B cell (primary cell): ENCODE measurements around the gene ENO4. TPM values are rescaled to one million over a fixed set of nuclear protein-coding genes. Genes with fewer than 3 reads are reported as not detected.

ENCODE experiments used
- ATAC-seq: fragments of 200-7000 bp; cut with Tn5 transposase; one replicate; pipeline ENCODE4 v1.10.0; 2021; ENCODE audit warnings: low read depth, mild to moderate bottlenecking, moderate number of reproducible peaks, moderate library complexity
- CTCF ChIA-PET: fragments of 350-600 bp; sonication (Branson Sonifier 250); formaldehyde crosslinking; loops from one replicate; lab custom pipeline; 2021; ENCODE audit warnings: antibody characterized with exemption, inconsistent platforms; lab: Charles Lee
- POLR2A ChIA-PET: fragments of 350-600 bp; sonication (Branson Sonifier 250); formaldehyde crosslinking; loops from one replicate; lab custom pipeline; 2021; ENCODE audit warnings: antibody characterized with exemption; lab: Charles Lee
- DNase-seq: peaks from one replicate; pipeline ENCODE4 v3.0.0; 2013
- H2AFZ ChIP-seq: 2 replicates; pipeline ENCODE4 v1.6.1; 2012; ENCODE audit warnings: mild to moderate bottlenecking, low read depth, low read length; ENCODE audit not compliant: insufficient read depth, poor library complexity, severe bottlenecking
- H3K27ac ChIP-seq, 2 donors: 1 replicate in 1 of 2; 2 replicates in 1 of 2; pipeline ENCODE4 v1.5.1; 2012 to 2013; ENCODE audit warnings: low read length in 2 of 2, mild to moderate bottlenecking in 2 of 2, moderate library complexity in 1 of 2
- H3K27me3 ChIP-seq, 4 experiments: fragments of 200-600 bp in 1 of 4; sonication (generic) in 1 of 4; replicated peaks in 1 of 4; 1 replicate in 2 of 4; 2 replicates in 2 of 4; pipeline versions ENCODE4 v1.6.1 to v1.7.0; 2013 to 2016; ENCODE audit warnings: low read length in 3 of 4, mild to moderate bottlenecking in 2 of 4, mixed read lengths in 1 of 4, moderate library complexity in 1 of 4; ENCODE audit not compliant: insufficient read depth in 4 of 4, control insufficient read depth in 3 of 4; ENCODE audit errors: control extremely low read depth in 1 of 4
- H3K36me3 ChIP-seq, 2 experiments: replicated peaks in 1 of 2; 1 replicate in 1 of 2; 2 replicates in 1 of 2; pipeline versions ENCODE4 v1.6.1 to v1.7.1; 2013; ENCODE audit warnings: low read length in 1 of 2; ENCODE audit not compliant: insufficient read depth in 2 of 2, control insufficient read depth in 1 of 2; ENCODE audit errors: control extremely low read depth in 1 of 2, extremely low read depth in 1 of 2
- H3K4me1 ChIP-seq, 2 donors: fragments of 200-600 bp in 1 of 2; sonication (generic) in 1 of 2; 1 replicate in 1 of 2; 2 replicates in 1 of 2; pipeline versions ENCODE4 v1.5.1 to v1.6.1; 2013 to 2017; ENCODE audit warnings: low read length in 2 of 2; ENCODE audit not compliant: control insufficient read depth in 2 of 2, insufficient read depth in 2 of 2
- H3K4me2 ChIP-seq: replicated peaks from 2 replicates; pipeline ENCODE3; 2012; ENCODE audit warnings: mild to moderate bottlenecking, low read depth, low read length; ENCODE audit not compliant: poor library complexity, severe bottlenecking
- H3K4me3 ChIP-seq, 5 experiments: fragments of 200-600 bp in 1 of 5; sonication (generic) in 1 of 5; 1 replicate in 3 of 5; 2 replicates in 2 of 5; pipeline versions ENCODE4 v1.5.1 to v1.7.0; 2011 to 2016; ENCODE audit warnings: low read length in 4 of 5, mild to moderate bottlenecking in 4 of 5, low read depth in 2 of 5, control low read depth in 1 of 5, moderate library complexity in 1 of 5; ENCODE audit not compliant: insufficient read depth in 1 of 5; ENCODE audit errors: control extremely low read depth in 1 of 5, extremely low read depth in 1 of 5
- H3K79me2 ChIP-seq: fragments of 200-600 bp; sonication (generic); one replicate; pipeline ENCODE4 v1.6.0; 2016; ENCODE audit warnings: low read length; ENCODE audit not compliant: control insufficient read depth, insufficient read depth
- H3K9ac ChIP-seq: fragments of 200-600 bp; sonication (generic); 2 replicates; pipeline ENCODE4 v1.6.1; 2017; ENCODE audit warnings: mild to moderate bottlenecking, low read length, moderate library complexity
- H3K9me3 ChIP-seq, 3 donors: one replicate each; pipeline versions ENCODE4 v1.6.1 to v1.7.1; 2013; ENCODE audit warnings: low read length in 2 of 3; ENCODE audit not compliant: control insufficient read depth in 2 of 3, insufficient read depth in 1 of 3; ENCODE audit errors: control extremely low read depth in 1 of 3
- H4K20me1 ChIP-seq: 2 replicates; pipeline ENCODE4 v1.6.0; 2012; ENCODE audit warnings: mild to moderate bottlenecking, low read length; ENCODE audit not compliant: insufficient read depth, control insufficient read depth, poor library complexity, severe bottlenecking
- H3K27ac Mint-ChIP-seq: one replicate; pipeline ENCODE4 v1.8.0; 2021; ENCODE audit warnings: mixed read lengths
- H3K27me3 Mint-ChIP-seq: one replicate; pipeline ENCODE4 v1.8.0; 2021; ENCODE audit warnings: mixed read lengths
- H3K4me1 Mint-ChIP-seq: one replicate; pipeline ENCODE4 v1.8.0; 2021; ENCODE audit warnings: mixed read lengths
- H3K4me3 Mint-ChIP-seq: one replicate; pipeline ENCODE4 v1.8.0; 2021; ENCODE audit warnings: mixed read lengths
- H3K9me3 Mint-ChIP-seq: one replicate; pipeline ENCODE4 v1.8.0; 2022; ENCODE audit warnings: mixed read lengths; ENCODE audit not compliant: insufficient read depth
- EZH2 ChIP-seq: IDR thresholded peaks from 2 replicates; pipeline ENCODE4 v1.6.1; 2012; ENCODE audit warnings: borderline replicate concordance, low read depth, mild to moderate bottlenecking, moderate library complexity, low read length; ENCODE audit not compliant: insufficient read depth, poor library complexity, severe bottlenecking
- WGBS: methylation state at CpG from one replicate; pipeline ENCODE4 v1.1.5; 2013; ENCODE audit warnings: missing lambda C conversion rate; ENCODE audit not compliant: insufficient coverage; 5-methylcytosine and 5-hydroxymethylcytosine counted together
- intact Hi-C: fragments of 100-400 bp; cut with micrococcal nuclease; formaldehyde crosslinking; loops from one replicate; pipeline ENCODE4 v1.10.0; 2022
- polyA plus RNA-seq: library from polyadenylated mRNA; depleted of rRNA; stranded (reverse); fragments of >200 nt; gene quantifications from 2 replicates; pipeline ENCODE4 v1.2.3, GENCODE V29; 2012
- total RNA-seq, 2 donors: library from RNA; stranded (reverse); fragments of 120-200 nt in 1 of 2; gene quantifications; 1 replicate in 1 of 2; 2 replicates in 1 of 2; pipeline versions ENCODE4 v1.2.3 to v1.2.4, GENCODE V29; 2013 to 2022
- TF ChIP-seq, protein P1 (sequence below): fragments of 200-600 bp; IDR thresholded peaks from one replicate; pipeline ENCODE4 v1.8.0; 2022; ENCODE audit warnings: antibody characterized with exemption, mild to moderate bottlenecking

The ENO4 gene
- total and polyA plus RNA-seq, 2 donors (not counting 1 experiment from before 2014, with no cell fraction given): 0.07 to 0.37 TPM

DNA sequence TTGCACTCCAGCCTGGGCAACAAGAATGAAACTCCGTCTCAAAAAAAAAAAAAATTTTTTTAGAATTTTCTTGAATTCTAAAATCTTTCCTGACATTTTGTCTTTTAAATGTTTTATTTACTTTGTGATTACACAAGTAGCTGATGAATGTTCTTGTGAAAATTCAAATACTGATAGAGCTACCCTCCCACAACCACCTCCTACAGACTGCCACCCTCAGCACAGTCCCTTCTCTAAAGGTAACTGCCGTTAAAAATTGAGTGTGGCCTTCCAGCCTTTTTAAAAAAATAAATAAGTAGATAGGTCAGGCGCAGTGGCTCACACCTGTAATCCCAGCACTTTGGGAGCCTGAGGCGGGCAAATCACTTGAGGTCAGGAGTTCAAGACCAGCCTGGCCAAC is 15.1 kb downstream of the ENO4 start:
- Histone ChIP-seq H3K79me2 (no peaks in the 10 kb centered on the region), H4K20me1 (no peaks in the 10 kb centered on the region), H3K4me1 (no peaks in the 10 kb centered on the region), H3K36me3 (no peaks in the 10 kb centered on the region), H3K9ac (no peak overlapping the region), H3K27ac (no peak overlapping the region), H3K27me3 (no peaks in the 10 kb centered on the region), H3K9me3 (peaks cover 0 to 2% (median 0%) of the 10 kb centered on the region in 3 donors), H3K4me3 (no peak overlapping the region), H3K4me2 (no peak overlapping the region), H2AFZ (no peak overlapping the region)
- Mint-ChIP-seq H3K9me3 (no peaks in the 10 kb centered on the region), H3K27me3 (peaks cover 8% of the 10 kb centered on the region), H3K4me1 (no peaks in the 10 kb centered on the region), H3K27ac (no peak overlapping the region), H3K4me3 (no peak overlapping the region)
- intact Hi-C loops: no loop called here
- WGBS: no CpG with 5 or more reads among the region's 4 CpGs
- TF ChIP-seq, protein P1, sequence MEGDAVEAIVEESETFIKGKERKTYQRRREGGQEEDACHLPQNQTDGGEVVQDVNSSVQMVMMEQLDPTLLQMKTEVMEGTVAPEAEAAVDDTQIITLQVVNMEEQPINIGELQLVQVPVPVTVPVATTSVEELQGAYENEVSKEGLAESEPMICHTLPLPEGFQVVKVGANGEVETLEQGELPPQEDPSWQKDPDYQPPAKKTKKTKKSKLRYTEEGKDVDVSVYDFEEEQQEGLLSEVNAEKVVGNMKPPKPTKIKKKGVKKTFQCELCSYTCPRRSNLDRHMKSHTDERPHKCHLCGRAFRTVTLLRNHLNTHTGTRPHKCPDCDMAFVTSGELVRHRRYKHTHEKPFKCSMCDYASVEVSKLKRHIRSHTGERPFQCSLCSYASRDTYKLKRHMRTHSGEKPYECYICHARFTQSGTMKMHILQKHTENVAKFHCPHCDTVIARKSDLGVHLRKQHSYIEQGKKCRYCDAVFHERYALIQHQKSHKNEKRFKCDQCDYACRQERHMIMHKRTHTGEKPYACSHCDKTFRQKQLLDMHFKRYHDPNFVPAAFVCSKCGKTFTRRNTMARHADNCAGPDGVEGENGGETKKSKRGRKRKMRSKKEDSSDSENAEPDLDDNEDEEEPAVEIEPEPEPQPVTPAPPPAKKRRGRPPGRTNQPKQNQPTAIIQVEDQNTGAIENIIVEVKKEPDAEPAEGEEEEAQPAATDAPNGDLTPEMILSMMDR: no peak
- no peak for TF ChIP-seq EZH2
- ATAC-seq (no peak), DNase-seq (no peak)
- POLR2A ChIA-PET: no interaction called here
- CTCF ChIA-PET: no interaction called here

DNA sequence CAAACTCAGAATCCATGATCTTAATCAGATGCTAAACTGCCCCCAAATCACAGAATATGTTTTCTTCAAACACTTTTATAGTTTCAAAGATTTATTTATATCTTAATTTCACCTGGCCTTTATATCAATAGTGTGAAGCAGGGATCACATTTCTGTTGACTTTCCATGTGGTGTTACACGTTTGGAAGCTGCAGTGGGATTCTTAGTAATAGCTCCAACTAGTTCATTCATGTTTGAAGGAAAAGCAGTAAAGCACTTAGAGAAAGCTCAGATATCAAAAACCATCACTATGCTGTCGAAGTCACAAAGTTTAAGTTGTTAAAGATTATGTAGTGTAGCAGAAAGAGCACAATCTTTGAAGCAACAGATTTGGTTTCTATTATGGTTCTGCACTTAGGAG is 16.8 kb downstream of the ENO4 start:
- H3K79me2 ChIP-seq: no peaks in the 10 kb centered on the region
- no peak for ATAC-seq
- no peaks in the 10 kb centered on the region for H3K4me1 ChIP-seq
- no peak overlapping the region for H3K27ac ChIP-seq
- no peak for TF ChIP-seq EZH2
- TF ChIP-seq, protein P1: no peak
- Mint-ChIP-seq H3K27ac (no peak overlapping the region), H3K9me3 (no peaks in the 10 kb centered on the region), H3K27me3 (no peaks in the 10 kb centered on the region), H3K4me1 (no peaks in the 10 kb centered on the region), H3K4me3 (no peak overlapping the region)
- H4K20me1 ChIP-seq: no peaks in the 10 kb centered on the region
- POLR2A ChIA-PET: no interaction called here
- peaks cover 0 to 2% (median 0%) of the 10 kb centered on the region in 3 donors for H3K9me3 ChIP-seq
- no peak for DNase-seq
- H3K4me3 ChIP-seq: no peak overlapping the region
- H3K27me3 ChIP-seq: no peaks in the 10 kb centered on the region
- no peak overlapping the region for H3K9ac ChIP-seq
- no peak overlapping the region for H3K4me2 ChIP-seq
- intact Hi-C loops: no loop called here
- WGBS: no CpG with 5 or more reads among the region's 2 CpGs
- CTCF ChIA-PET: no interaction called here
- H3K36me3 ChIP-seq: no peaks in the 10 kb centered on the region
- no peak overlapping the region for H2AFZ ChIP-seq
